A549 (cell line): Measurements from ENCODE around the gene CSNK1D.

Experiments used
- CHD2 ChIP-seq: fragments of 150-350 bp; IDR thresholded peaks from 2 replicates; pipeline ENCODE4 v1.6.1; 2014; ENCODE audit warnings: low read length; ENCODE audit not compliant: partially characterized antibody
- ELK1 ChIP-seq: fragments of 150-350 bp; IDR thresholded peaks from 2 replicates; pipeline ENCODE4 v1.6.1; 2014; ENCODE audit warnings: low read depth, mild to moderate bottlenecking, low read length
- ESRRA ChIP-seq: fragments of 150-350 bp; IDR thresholded peaks from 2 replicates; pipeline ENCODE4 v1.6.1; 2014; ENCODE audit warnings: mild to moderate bottlenecking, low read length, borderline replicate concordance
- HEYL ChIP-seq: fragments of 250-450 bp; sonication (Bioruptor Pico); IDR thresholded peaks from 2 replicates; pipeline ENCODE4 v1.8.0; 2021; ENCODE audit warnings: mild to moderate bottlenecking, moderate library complexity
- POLR2A ChIP-seq: IDR thresholded peaks from 2 replicates; pipeline ENCODE4 v1.6.1; 2012; ENCODE audit warnings: mild to moderate bottlenecking, low read length
- RFX5 ChIP-seq: fragments of 450-650 bp; IDR thresholded peaks from 2 replicates; pipeline ENCODE4 v1.7.1; 2014; ENCODE audit warnings: antibody characterized with exemption, mild to moderate bottlenecking, moderate library complexity
- RNF2 ChIP-seq: fragments of 200-600 bp; sonication (generic); IDR thresholded peaks from 2 replicates; pipeline ENCODE4 v1.6.1; 2016; ENCODE audit warnings: low read depth, mild to moderate bottlenecking, antibody characterized with exemption, moderate library complexity, borderline replicate concordance
- ZC3H11A ChIP-seq: fragments of 450-650 bp; IDR thresholded peaks from 2 replicates; pipeline ENCODE4 v1.6.1; 2014; ENCODE audit warnings: antibody characterized with exemption, mild to moderate bottlenecking
- TF ChIP-seq, protein P1 (sequence below): fragments of >200 bp; sonication (Bioruptor Twin); formaldehyde crosslinking; IDR thresholded peaks from 3 replicates; pipeline ENCODE4 v1.5.1; 2016
- TF ChIP-seq, protein P2 (sequence below): fragments of 200-600 bp; sonication (generic); IDR thresholded peaks from 2 replicates; pipeline ENCODE4 v1.6.1; 2016; ENCODE audit warnings: antibody characterized with exemption, mild to moderate bottlenecking, moderate library complexity
- TF ChIP-seq, protein P3 (sequence below): fragments of 250-450 bp; sonication (Bioruptor Pico); IDR thresholded peaks from 2 replicates; pipeline ENCODE4 v1.5.0; 2020; ENCODE audit warnings: low read depth, mild to moderate bottlenecking, moderate library complexity

- TF ChIP-seq RFX5 (no peak), ESRRA (no peak), POLR2A (no peak), ELK1 (no peak), RNF2 (no peak), HEYL (CRISPR knock-in tag) (no peak), CHD2 (no peak), ZC3H11A (no peak)
- TF ChIP-seq, protein P1, sequence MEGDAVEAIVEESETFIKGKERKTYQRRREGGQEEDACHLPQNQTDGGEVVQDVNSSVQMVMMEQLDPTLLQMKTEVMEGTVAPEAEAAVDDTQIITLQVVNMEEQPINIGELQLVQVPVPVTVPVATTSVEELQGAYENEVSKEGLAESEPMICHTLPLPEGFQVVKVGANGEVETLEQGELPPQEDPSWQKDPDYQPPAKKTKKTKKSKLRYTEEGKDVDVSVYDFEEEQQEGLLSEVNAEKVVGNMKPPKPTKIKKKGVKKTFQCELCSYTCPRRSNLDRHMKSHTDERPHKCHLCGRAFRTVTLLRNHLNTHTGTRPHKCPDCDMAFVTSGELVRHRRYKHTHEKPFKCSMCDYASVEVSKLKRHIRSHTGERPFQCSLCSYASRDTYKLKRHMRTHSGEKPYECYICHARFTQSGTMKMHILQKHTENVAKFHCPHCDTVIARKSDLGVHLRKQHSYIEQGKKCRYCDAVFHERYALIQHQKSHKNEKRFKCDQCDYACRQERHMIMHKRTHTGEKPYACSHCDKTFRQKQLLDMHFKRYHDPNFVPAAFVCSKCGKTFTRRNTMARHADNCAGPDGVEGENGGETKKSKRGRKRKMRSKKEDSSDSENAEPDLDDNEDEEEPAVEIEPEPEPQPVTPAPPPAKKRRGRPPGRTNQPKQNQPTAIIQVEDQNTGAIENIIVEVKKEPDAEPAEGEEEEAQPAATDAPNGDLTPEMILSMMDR, result no peak
- TF ChIP-seq, protein P2, sequence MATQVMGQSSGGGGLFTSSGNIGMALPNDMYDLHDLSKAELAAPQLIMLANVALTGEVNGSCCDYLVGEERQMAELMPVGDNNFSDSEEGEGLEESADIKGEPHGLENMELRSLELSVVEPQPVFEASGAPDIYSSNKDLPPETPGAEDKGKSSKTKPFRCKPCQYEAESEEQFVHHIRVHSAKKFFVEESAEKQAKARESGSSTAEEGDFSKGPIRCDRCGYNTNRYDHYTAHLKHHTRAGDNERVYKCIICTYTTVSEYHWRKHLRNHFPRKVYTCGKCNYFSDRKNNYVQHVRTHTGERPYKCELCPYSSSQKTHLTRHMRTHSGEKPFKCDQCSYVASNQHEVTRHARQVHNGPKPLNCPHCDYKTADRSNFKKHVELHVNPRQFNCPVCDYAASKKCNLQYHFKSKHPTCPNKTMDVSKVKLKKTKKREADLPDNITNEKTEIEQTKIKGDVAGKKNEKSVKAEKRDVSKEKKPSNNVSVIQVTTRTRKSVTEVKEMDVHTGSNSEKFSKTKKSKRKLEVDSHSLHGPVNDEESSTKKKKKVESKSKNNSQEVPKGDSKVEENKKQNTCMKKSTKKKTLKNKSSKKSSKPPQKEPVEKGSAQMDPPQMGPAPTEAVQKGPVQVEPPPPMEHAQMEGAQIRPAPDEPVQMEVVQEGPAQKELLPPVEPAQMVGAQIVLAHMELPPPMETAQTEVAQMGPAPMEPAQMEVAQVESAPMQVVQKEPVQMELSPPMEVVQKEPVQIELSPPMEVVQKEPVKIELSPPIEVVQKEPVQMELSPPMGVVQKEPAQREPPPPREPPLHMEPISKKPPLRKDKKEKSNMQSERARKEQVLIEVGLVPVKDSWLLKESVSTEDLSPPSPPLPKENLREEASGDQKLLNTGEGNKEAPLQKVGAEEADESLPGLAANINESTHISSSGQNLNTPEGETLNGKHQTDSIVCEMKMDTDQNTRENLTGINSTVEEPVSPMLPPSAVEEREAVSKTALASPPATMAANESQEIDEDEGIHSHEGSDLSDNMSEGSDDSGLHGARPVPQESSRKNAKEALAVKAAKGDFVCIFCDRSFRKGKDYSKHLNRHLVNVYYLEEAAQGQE, result no peak
- TF ChIP-seq, protein P3, sequence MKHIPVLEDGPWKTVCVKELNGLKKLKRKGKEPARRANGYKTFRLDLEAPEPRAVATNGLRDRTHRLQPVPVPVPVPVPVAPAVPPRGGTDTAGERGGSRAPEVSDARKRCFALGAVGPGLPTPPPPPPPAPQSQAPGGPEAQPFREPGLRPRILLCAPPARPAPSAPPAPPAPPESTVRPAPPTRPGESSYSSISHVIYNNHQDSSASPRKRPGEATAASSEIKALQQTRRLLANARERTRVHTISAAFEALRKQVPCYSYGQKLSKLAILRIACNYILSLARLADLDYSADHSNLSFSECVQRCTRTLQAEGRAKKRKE (CRISPR knock-in tag), result no peak
These were observed 46.5 kb downstream of the CSNK1D start for GRCh38 chr17:82226809-82227628.
